ENCODE results near the gene SLCO4A1.

The SLCO4A1 gene

DNA sequence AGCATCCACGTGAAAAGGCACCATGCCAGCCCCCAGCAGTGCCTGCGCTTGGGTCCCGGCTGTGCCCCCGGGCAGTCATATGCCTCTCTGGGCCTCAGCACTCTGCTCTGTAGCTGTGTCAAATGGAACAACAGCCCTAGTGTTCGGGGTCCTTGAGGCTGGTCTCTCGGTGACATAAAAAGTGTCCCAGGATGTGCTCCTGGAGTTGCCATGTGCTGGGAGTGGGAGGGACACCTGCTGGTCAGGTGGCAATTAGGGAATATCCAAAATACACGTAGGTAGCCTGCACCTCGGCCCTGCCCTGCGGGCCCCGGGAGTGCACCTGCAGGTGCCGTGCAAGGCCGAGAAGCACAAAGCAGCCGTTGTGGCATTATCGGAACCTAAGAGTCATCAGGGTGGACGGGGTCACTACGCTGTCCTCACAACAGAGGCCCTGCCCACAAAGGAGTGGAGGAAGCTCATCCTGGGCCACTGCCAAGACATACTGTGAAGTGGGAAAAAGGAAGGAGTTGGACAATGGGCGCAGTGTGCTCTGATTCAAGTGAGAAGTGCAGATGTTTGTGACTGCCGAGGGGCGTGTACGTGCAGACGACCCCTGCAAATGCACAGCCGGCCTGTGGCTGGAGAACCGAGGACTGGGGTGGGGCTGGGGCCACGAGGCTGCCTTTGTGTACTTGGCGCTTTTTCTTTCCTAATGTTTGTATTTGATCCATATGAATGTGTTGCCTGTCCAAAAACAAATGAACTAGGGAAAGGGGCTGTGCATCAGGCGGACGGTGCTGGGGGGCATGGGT lies 24.6 kb downstream of the SLCO4A1 start:
- H3K4me1 ChIP-seq (ENCODE audit: control insufficient read depth in 1 of 2, insufficient read depth in 2 of 2, low read length in 2 of 2), result peaks cover 23 to 37% of the 10 kb centered on the region in 2 donors
- peak overlapping the region in 1 of 2 donors; percentile 23 for H3K4me3 ChIP-seq (ENCODE audit: low read depth in 1 of 2, low read length in 2 of 2)
- no peaks in the 10 kb centered on the region for H3K27me3 ChIP-seq (ENCODE audit: control insufficient read depth in 1 of 2, insufficient read depth in 2 of 2, low read length in 2 of 2)
- H3K9me3 ChIP-seq (ENCODE audit: control insufficient read depth in 1 of 2, low read length in 2 of 2), result no peaks in the 10 kb centered on the region
- no peak overlapping the region for H3K27ac ChIP-seq (ENCODE audit: low read depth, low read length)
- no peaks in the 10 kb centered on the region for H3K36me3 ChIP-seq (ENCODE audit: control insufficient read depth in 1 of 2, insufficient read depth in 2 of 2, low read length in 2 of 2)
- H3K9ac ChIP-seq (ENCODE audit: low read depth in 1 of 2, low read length in 2 of 2), result peak overlapping the region; percentile 34 to 48

DNA sequence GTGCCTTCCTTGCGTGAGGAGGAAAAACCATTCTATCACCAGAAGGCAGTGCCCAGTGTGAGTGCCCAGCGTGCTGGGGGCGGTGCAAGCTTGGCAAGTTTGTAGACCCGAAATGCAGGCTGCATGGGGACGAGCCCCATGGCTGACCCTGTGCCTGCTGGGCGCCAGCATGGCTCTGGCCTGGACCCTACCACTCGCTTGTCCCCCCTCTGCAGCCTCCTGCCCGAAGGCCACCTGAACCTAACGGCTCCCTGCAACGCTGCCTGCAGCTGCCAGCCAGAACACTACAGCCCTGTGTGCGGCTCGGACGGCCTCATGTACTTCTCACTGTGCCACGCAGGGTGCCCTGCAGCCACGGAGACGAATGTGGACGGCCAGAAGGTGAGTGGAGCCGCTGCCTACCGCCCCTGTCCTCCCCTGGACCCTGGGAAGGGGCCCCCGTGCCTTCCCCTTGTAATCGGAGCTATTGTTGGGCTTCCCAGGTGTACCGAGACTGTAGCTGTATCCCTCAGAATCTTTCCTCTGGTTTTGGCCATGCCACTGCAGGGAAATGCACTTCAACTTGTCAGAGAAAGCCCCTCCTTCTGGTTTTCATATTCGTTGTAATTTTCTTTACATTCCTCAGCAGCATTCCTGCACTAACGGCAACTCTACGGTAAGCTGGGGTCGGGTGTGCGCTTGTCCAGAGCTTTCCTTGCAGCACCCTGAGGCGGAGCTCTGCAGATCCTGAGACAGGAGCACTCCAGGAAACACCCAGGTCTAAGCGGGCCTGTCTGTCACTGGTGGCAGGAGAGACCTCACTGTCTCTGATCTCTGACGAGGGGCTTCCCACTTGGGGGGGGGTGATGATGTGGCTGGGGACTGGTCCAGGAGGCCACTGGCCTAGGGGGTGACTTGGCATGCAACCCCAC lies 25.5 kb downstream of the SLCO4A1 start:
- H3K4me1 ChIP-seq (ENCODE audit: control insufficient read depth in 1 of 2, insufficient read depth in 2 of 2, low read length in 2 of 2), result peaks cover 23 to 35% of the 10 kb centered on the region in 2 donors
- no peak overlapping the region for H3K4me3 ChIP-seq (ENCODE audit: low read depth in 1 of 2, low read length in 2 of 2)
- H3K9ac ChIP-seq (ENCODE audit: low read depth in 1 of 2, low read length in 2 of 2), result peak overlapping the region; percentile 4 to 34
- H3K27ac ChIP-seq (ENCODE audit: low read depth, low read length), result no peak overlapping the region
- no peaks in the 10 kb centered on the region for H3K36me3 ChIP-seq (ENCODE audit: control insufficient read depth in 1 of 2, insufficient read depth in 2 of 2, low read length in 2 of 2)
- no peaks in the 10 kb centered on the region for H3K9me3 ChIP-seq (ENCODE audit: control insufficient read depth in 1 of 2, low read length in 2 of 2)
- H3K27me3 ChIP-seq (ENCODE audit: control insufficient read depth in 1 of 2, insufficient read depth in 2 of 2, low read length in 2 of 2), result no peaks in the 10 kb centered on the region

DNA sequence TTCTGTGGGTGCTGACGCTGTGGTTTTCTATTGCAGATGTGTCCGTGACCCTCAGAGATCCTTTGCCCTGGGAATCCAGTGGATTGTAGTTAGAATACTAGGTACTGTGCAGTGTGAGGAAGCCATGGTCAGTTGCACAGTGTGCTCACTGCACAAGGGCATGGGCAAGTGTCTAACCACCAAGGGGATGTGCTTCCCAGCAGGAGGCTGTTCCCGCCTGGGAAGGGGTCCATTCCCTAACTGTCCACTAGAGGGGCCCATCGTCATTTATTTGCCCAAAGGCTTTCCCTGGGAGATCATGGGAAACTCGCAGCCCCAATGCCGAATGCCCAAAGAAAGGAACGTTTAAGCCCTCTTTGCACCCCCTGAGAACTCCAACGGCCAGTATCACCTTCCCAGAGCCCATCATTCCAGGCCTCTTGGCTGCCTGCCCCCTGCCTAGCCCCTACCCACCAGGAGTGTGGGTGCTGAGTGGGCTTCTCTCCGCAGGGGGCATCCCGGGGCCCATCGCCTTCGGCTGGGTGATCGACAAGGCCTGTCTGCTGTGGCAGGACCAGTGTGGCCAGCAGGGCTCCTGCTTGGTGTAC lies 26.2 kb downstream of the SLCO4A1 start:
- Histone ChIP-seq H3K36me3 (ENCODE audit: control insufficient read depth in 1 of 2, insufficient read depth in 2 of 2, low read length in 2 of 2) (no peaks in the 10 kb centered on the region), H3K9me3 (ENCODE audit: control insufficient read depth in 1 of 2, low read length in 2 of 2) (no peaks in the 10 kb centered on the region), H3K4me1 (ENCODE audit: control insufficient read depth in 1 of 2, insufficient read depth in 2 of 2, low read length in 2 of 2) (peaks cover 23 to 35% of the 10 kb centered on the region in 2 donors), H3K9ac (ENCODE audit: low read depth in 1 of 2, low read length in 2 of 2) (no peak overlapping the region), H3K4me3 (ENCODE audit: low read depth in 1 of 2, low read length in 2 of 2) (no peak overlapping the region), H3K27me3 (ENCODE audit: control insufficient read depth in 1 of 2, insufficient read depth in 2 of 2, low read length in 2 of 2) (no peaks in the 10 kb centered on the region), H3K27ac (ENCODE audit: low read depth, low read length) (no peak overlapping the region)

DNA sequence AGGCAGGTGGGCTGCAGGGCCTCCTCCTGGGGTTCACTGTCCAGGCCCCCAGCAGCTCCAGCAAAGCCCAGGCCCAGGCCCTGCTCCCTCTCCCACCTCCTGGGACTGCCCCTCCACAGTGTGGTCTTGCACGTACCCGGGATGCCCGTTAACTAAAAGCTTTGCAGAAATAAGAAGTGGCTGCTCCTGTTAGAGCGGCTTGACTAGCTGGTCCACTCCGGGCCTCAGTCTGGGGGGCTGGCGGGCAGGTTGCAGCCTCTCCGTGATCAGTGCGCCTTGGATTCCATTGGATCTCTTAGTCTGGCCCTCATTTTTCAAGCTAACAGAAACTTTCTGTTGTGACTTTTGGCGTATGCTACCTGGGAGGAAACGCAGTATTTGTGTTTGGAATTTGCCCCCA lies 26.9 kb downstream of the SLCO4A1 start:
- Histone ChIP-seq H3K4me1 (ENCODE audit: control insufficient read depth in 1 of 2, insufficient read depth in 2 of 2, low read length in 2 of 2) (peaks cover 23 to 35% of the 10 kb centered on the region in 2 donors), H3K9me3 (ENCODE audit: control insufficient read depth in 1 of 2, low read length in 2 of 2) (no peaks in the 10 kb centered on the region), H3K27ac (ENCODE audit: low read depth, low read length) (no peak overlapping the region), H3K36me3 (ENCODE audit: control insufficient read depth in 1 of 2, insufficient read depth in 2 of 2, low read length in 2 of 2) (no peaks in the 10 kb centered on the region), H3K4me3 (ENCODE audit: low read depth in 1 of 2, low read length in 2 of 2) (no peak overlapping the region), H3K9ac (ENCODE audit: low read depth in 1 of 2, low read length in 2 of 2) (peak overlapping the region; percentile 33 to 38), H3K27me3 (ENCODE audit: control insufficient read depth in 1 of 2, insufficient read depth in 2 of 2, low read length in 2 of 2) (no peaks in the 10 kb centered on the region)

DNA sequence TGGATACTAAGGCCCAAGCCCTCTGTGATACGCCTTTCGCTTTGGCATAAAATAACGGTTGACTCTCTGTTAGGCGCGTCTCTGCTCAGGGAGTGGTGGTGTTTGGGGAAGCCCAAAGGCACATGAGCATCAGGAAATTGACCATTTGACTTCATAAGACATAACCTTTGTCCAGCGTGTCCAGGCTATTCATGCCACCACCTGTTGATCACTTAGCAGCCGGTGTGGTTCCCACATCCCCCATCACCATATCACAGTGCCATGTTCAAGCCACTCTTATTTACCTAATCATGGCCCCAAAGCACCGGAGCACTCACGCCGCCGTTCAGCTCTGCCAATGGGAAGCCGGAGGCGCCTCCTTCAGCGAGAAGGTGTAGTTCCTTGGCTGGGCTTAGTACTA lies 27.9 kb downstream of the SLCO4A1 start:
- H3K9me3 ChIP-seq (ENCODE audit: control insufficient read depth in 1 of 2, low read length in 2 of 2), result no peaks in the 10 kb centered on the region
- no peaks in the 10 kb centered on the region for H3K27me3 ChIP-seq (ENCODE audit: control insufficient read depth in 1 of 2, insufficient read depth in 2 of 2, low read length in 2 of 2)
- H3K4me3 ChIP-seq (ENCODE audit: low read depth in 1 of 2, low read length in 2 of 2), result no peak overlapping the region
- H3K27ac ChIP-seq (ENCODE audit: low read depth, low read length), result no peak overlapping the region
- peaks cover 23 to 35% of the 10 kb centered on the region in 2 donors for H3K4me1 ChIP-seq (ENCODE audit: control insufficient read depth in 1 of 2, insufficient read depth in 2 of 2, low read length in 2 of 2)
- no peaks in the 10 kb centered on the region for H3K36me3 ChIP-seq (ENCODE audit: control insufficient read depth in 1 of 2, insufficient read depth in 2 of 2, low read length in 2 of 2)
- no peak overlapping the region for H3K9ac ChIP-seq (ENCODE audit: low read depth in 1 of 2, low read length in 2 of 2)

DNA sequence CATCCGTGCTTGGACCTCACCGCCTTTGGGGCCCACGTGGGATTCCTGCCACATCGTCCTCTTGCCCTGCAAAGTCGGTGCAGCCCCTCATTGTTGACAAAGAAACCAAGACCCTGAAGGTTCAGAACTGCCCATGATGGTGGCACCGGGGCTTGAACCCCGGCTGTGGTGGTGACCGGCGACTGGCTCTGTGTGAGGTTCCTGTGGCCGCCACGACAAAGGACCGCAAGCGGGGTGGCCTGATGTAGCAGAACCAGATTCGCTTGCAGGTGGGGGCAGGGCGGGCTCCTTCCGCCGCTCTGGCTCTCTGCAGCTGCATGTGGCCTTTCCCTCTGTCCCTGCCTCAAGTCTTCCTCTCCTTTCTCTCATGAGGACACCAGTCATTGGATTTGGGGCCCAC lies 28.7 kb downstream of the SLCO4A1 start:
- H3K4me1 ChIP-seq (ENCODE audit: control insufficient read depth in 1 of 2, insufficient read depth in 2 of 2, low read length in 2 of 2), result peaks cover 23 to 35% of the 10 kb centered on the region in 2 donors
- no peaks in the 10 kb centered on the region for H3K27me3 ChIP-seq (ENCODE audit: control insufficient read depth in 1 of 2, insufficient read depth in 2 of 2, low read length in 2 of 2)
- H3K36me3 ChIP-seq (ENCODE audit: control insufficient read depth in 1 of 2, insufficient read depth in 2 of 2, low read length in 2 of 2), result no peaks in the 10 kb centered on the region
- H3K9me3 ChIP-seq (ENCODE audit: control insufficient read depth in 1 of 2, low read length in 2 of 2), result no peaks in the 10 kb centered on the region
- H3K9ac ChIP-seq (ENCODE audit: low read depth in 1 of 2, low read length in 2 of 2), result no peak overlapping the region
- H3K27ac ChIP-seq (ENCODE audit: low read depth, low read length), result no peak overlapping the region
- H3K4me3 ChIP-seq (ENCODE audit: low read depth in 1 of 2, low read length in 2 of 2), result no peak overlapping the region

DNA sequence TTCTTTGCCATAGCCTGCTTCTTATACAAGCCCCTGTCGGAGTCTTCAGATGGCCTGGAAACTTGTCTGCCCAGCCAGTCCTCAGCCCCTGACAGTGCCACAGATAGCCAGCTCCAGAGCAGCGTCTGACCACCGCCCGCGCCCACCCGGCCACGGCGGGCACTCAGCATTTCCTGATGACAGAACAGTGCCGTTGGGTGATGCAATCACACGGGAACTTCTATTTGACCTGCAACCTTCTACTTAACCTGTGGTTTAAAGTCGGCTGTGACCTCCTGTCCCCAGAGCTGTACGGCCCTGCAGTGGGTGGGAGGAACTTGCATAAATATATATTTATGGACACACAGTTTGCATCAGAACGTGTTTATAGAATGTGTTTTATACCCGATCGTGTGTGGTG lies 29.5 kb downstream of the SLCO4A1 start:
- H3K36me3 ChIP-seq (ENCODE audit: control insufficient read depth in 1 of 2, insufficient read depth in 2 of 2, low read length in 2 of 2), result no peaks in the 10 kb centered on the region
- no peak overlapping the region for H3K4me3 ChIP-seq (ENCODE audit: low read depth in 1 of 2, low read length in 2 of 2)
- H3K27ac ChIP-seq (ENCODE audit: low read depth, low read length), result no peak overlapping the region
- peaks cover 21 to 28% of the 10 kb centered on the region in 2 donors for H3K4me1 ChIP-seq (ENCODE audit: control insufficient read depth in 1 of 2, insufficient read depth in 2 of 2, low read length in 2 of 2)
- H3K9me3 ChIP-seq (ENCODE audit: control insufficient read depth in 1 of 2, low read length in 2 of 2), result no peaks in the 10 kb centered on the region
- no peaks in the 10 kb centered on the region for H3K27me3 ChIP-seq (ENCODE audit: control insufficient read depth in 1 of 2, insufficient read depth in 2 of 2, low read length in 2 of 2)
- no peak overlapping the region for H3K9ac ChIP-seq (ENCODE audit: low read depth in 1 of 2, low read length in 2 of 2)

DNA sequence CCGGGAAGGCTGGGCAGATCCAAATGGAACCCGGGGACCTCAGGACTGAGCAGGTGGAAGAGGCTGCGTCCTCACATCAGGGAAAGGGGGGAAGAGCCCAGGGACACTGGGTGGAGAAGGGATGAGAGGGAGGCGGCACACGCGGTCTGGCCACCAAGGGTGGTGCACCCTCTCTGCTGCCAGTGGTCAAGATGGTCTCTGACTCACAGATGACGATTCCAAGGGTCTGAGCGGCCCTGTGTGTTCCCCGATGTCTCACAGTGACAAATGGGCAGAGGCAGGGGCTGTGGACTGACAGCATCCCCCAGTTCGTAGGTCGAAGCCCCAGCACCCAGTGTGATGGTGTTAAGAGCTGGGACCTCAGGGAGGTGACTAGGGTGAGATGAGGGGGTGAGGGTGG lies 32.1 kb downstream of the SLCO4A1 start:
- Histone ChIP-seq H3K27me3 (ENCODE audit: control insufficient read depth in 1 of 2, insufficient read depth in 2 of 2, low read length in 2 of 2) (no peaks in the 10 kb centered on the region), H3K9ac (ENCODE audit: low read depth in 1 of 2, low read length in 2 of 2) (no peak overlapping the region), H3K27ac (ENCODE audit: low read depth, low read length) (no peak overlapping the region), H3K9me3 (ENCODE audit: control insufficient read depth in 1 of 2, low read length in 2 of 2) (no peaks in the 10 kb centered on the region), H3K4me3 (ENCODE audit: low read depth in 1 of 2, low read length in 2 of 2) (no peak overlapping the region), H3K4me1 (ENCODE audit: control insufficient read depth in 1 of 2, insufficient read depth in 2 of 2, low read length in 2 of 2) (peaks cover 0 to 4% of the 10 kb centered on the region in 2 donors), H3K36me3 (ENCODE audit: control insufficient read depth in 1 of 2, insufficient read depth in 2 of 2, low read length in 2 of 2) (no peaks in the 10 kb centered on the region)

DNA sequence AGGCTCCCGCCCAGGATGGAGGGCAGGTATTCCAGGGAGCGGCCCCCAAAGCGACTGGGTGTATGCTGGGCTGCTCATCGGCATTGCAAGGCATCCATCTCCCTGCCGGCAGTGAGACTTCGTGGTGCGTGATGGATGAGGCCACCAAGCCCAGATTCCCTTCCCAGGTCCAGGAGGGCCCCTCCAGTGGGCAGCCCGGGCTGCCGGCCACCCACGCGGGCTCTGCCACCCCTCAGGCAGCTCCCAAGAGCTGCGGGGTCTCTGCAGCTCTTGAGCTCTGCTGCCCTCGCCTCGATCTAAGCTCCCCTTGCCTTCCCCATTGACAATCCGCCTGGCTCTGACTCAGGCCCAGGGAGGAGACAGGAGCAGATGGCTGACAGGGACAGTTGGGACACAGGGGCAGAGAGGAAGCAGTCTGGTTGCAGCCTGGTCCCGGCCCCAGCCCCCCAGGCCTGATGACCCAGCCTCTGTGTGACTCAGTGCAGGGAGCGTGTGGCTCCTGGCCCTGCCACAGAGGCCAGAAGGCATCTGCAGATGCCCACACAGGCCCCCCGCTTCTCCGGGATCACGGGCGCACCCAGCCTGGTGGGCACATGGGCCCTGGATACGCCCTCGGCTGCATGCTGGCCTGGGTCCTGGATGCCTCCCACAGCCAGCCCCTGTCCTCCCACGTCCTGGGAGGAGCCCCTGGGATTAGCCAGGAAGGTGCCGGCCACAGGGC lies 33.0 kb downstream of the SLCO4A1 start:
- H3K4me1 ChIP-seq (ENCODE audit: control insufficient read depth in 1 of 2, insufficient read depth in 2 of 2, low read length in 2 of 2), result no peaks in the 10 kb centered on the region
- H3K4me3 ChIP-seq (ENCODE audit: low read depth in 1 of 2, low read length in 2 of 2), result no peak overlapping the region
- no peak overlapping the region for H3K27ac ChIP-seq (ENCODE audit: low read depth, low read length)
- no peaks in the 10 kb centered on the region for H3K36me3 ChIP-seq (ENCODE audit: control insufficient read depth in 1 of 2, insufficient read depth in 2 of 2, low read length in 2 of 2)
- no peak overlapping the region for H3K9ac ChIP-seq (ENCODE audit: low read depth in 1 of 2, low read length in 2 of 2)
- H3K9me3 ChIP-seq (ENCODE audit: control insufficient read depth in 1 of 2, low read length in 2 of 2), result peaks cover 2 to 6% of the 10 kb centered on the region in 2 donors
- H3K27me3 ChIP-seq (ENCODE audit: control insufficient read depth in 1 of 2, insufficient read depth in 2 of 2, low read length in 2 of 2), result no peaks in the 10 kb centered on the region

All from duodenal mucosa (tissue), 2 donors.